ENCODE data around the gene ETF1.

DNA sequence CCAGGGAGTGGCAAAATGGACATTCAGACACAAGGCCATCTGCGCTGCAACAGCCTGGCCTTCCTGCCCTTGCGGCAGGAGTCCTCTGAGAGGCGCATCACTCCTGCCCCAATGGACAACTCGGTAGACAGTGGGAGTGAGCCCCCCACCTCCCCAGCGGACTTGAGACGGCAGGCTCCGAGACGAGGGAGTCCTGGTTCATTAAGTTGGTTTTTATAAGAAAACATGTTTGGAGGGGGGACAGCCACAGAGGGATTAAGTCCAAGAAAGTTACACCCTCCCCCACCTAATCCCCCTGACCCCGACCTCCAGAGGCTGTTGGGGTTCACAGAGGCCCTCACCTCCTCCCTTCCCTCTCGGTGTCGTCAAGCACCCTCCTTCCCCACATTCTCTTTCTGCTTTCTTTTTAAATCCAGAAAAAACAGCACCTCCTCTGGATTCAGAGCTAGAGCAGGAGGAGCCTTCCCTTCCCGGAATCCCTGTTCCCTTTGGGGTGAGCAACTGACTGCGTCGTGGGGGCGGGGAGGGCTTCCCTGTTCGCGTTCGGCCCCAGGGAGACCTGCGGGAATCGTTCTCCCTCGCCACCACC, 79.5 kb downstream of the ETF1 start:
- no peak for TF ChIP-seq POLR2A (IDR thresholded peaks at IDR 0.05)
- TF ChIP-seq, protein P1, sequence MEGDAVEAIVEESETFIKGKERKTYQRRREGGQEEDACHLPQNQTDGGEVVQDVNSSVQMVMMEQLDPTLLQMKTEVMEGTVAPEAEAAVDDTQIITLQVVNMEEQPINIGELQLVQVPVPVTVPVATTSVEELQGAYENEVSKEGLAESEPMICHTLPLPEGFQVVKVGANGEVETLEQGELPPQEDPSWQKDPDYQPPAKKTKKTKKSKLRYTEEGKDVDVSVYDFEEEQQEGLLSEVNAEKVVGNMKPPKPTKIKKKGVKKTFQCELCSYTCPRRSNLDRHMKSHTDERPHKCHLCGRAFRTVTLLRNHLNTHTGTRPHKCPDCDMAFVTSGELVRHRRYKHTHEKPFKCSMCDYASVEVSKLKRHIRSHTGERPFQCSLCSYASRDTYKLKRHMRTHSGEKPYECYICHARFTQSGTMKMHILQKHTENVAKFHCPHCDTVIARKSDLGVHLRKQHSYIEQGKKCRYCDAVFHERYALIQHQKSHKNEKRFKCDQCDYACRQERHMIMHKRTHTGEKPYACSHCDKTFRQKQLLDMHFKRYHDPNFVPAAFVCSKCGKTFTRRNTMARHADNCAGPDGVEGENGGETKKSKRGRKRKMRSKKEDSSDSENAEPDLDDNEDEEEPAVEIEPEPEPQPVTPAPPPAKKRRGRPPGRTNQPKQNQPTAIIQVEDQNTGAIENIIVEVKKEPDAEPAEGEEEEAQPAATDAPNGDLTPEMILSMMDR (IDR thresholded peaks at IDR 0.05): peak in 3 of 6 experiments; percentile 18
